CMK (cell line): ENCODE measurements around the gene VWA5B1.

Source experiments
- DNase-seq: peaks from one replicate; pipeline ENCODE4 v3.0.0-alpha.2; 2010; ENCODE audit warnings: low read depth

The VWA5B1 gene

GRCh38 chr1:20349561-20349960, 58.9 kb downstream of the VWA5B1 start:
- DNase-seq = no peak

GRCh38 chr1:20349971-20350370, 59.3 kb downstream of the VWA5B1 start:
- DNase-seq = no peak

- no peak for DNase-seq
These were observed 59.7 kb downstream of the VWA5B1 start for GRCh38 chr1:20350421-20350820.

GRCh38 chr1:20351911-20352701, 61.4 kb downstream of the VWA5B1 start:
- no peak for DNase-seq

GRCh38 chr1:20353836-20354235, 63.2 kb downstream of the VWA5B1 start:
- DNase-seq = no peak

GRCh38 chr1:20354610-20355009, 63.9 kb downstream of the VWA5B1 start:
- DNase-seq = no peak

- DNase-seq = no peak
These were observed 64.6 kb downstream of the VWA5B1 start for GRCh38 chr1:20355101-20355827.

- no peak for DNase-seq
These were observed 65.4 kb downstream of the VWA5B1 start for GRCh38 chr1:20355828-20356735.

GRCh38 chr1:20356850-20357459, 66.3 kb downstream of the VWA5B1 start:
- no peak for DNase-seq

GRCh38 chr1:20357796-20358195, 67.1 kb downstream of the VWA5B1 start:
- DNase-seq = no peak

GRCh38 chr1:20358761-20359263, 68.1 kb downstream of the VWA5B1 start:
- no peak for DNase-seq

GRCh38 chr1:20359451-20360330, 69.0 kb downstream of the VWA5B1 start:
- no peak for DNase-seq

GRCh38 chr1:20361401-20361800, 70.7 kb downstream of the VWA5B1 start:
- no peak for DNase-seq

GRCh38 chr1:20361805-20362381, 71.2 kb downstream of the VWA5B1 start:
- no peak for DNase-seq

GRCh38 chr1:20362856-20363255, 72.2 kb downstream of the VWA5B1 start:
- no peak for DNase-seq

- no peak for DNase-seq
These were observed 74.9 kb downstream of the VWA5B1 start for GRCh38 chr1:20365421-20366055.

GRCh38 chr1:20366056-20366462, 75.4 kb downstream of the VWA5B1 start:
- DNase-seq = no peak

- DNase-seq = no peak
These were observed 75.9 kb downstream of the VWA5B1 start for GRCh38 chr1:20366463-20367115.

GRCh38 chr1:20367116-20367585, 76.5 kb downstream of the VWA5B1 start:
- DNase-seq = no peak
